ENCODE results near the gene NHSL1.

DNA sequence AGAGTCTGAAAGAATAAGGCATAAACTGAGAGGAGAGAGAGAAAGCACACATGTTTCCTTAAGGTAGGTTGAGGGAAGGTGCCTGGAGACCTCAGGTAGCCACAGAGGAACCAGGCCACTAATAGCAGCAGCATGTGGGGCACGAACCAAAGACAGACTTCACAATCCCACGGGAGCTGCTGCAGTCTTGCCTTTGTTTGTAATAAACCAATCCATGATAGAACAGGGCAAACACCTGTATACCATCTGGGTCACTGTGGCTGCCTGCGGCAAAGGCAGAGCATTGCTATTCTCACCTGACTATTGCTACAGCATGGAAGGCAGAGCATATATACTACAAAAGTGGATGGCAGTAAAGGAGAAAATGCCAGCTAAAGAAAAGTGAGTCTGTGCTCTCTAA lies 59.0 kb downstream of the NHSL1 start:
- TF ChIP-seq, protein P1, sequence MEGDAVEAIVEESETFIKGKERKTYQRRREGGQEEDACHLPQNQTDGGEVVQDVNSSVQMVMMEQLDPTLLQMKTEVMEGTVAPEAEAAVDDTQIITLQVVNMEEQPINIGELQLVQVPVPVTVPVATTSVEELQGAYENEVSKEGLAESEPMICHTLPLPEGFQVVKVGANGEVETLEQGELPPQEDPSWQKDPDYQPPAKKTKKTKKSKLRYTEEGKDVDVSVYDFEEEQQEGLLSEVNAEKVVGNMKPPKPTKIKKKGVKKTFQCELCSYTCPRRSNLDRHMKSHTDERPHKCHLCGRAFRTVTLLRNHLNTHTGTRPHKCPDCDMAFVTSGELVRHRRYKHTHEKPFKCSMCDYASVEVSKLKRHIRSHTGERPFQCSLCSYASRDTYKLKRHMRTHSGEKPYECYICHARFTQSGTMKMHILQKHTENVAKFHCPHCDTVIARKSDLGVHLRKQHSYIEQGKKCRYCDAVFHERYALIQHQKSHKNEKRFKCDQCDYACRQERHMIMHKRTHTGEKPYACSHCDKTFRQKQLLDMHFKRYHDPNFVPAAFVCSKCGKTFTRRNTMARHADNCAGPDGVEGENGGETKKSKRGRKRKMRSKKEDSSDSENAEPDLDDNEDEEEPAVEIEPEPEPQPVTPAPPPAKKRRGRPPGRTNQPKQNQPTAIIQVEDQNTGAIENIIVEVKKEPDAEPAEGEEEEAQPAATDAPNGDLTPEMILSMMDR (IDR thresholded peaks at IDR 0.05), result no peak
- no peak for TF ChIP-seq POLR2A (IDR thresholded peaks at IDR 0.05)

Data from ovary (tissue), 3 donors.